PC-3 (cell line): ENCODE data around the gene SUGCT.

ENCODE experiments used
- CTCF ChIP-seq: fragments of 300-600 bp; sonication (generic); conservative IDR thresholded peaks from 2 replicates; pipeline ENCODE4 v1.5.1; 2017; ENCODE audit warnings: antibody characterized with exemption, low read depth, mild to moderate bottlenecking, low read length
- EZH2phosphoT487 ChIP-seq: fragments of 300-600 bp; sonication (generic); IDR thresholded peaks from 2 replicates; pipeline ENCODE4 v1.6.1; 2018; ENCODE audit warnings: mild to moderate bottlenecking, antibody characterized with exemption, low read length, borderline replicate concordance

- TF ChIP-seq CTCF = no peak
- no peak for TF ChIP-seq EZH2phosphoT487
Measured at GRCh38 chr7:40800771-40801170, 666.0 kb downstream of the SUGCT start.
